ENCODE measurements around the gene DUSP2. TPM values are rescaled to one million over a fixed set of nuclear protein-coding genes. Genes with fewer than 3 reads are reported as not detected.

The DUSP2 gene
- total RNA-seq, 2 donors from 2014 or later = 6.0 to 9.2 TPM

DNA sequence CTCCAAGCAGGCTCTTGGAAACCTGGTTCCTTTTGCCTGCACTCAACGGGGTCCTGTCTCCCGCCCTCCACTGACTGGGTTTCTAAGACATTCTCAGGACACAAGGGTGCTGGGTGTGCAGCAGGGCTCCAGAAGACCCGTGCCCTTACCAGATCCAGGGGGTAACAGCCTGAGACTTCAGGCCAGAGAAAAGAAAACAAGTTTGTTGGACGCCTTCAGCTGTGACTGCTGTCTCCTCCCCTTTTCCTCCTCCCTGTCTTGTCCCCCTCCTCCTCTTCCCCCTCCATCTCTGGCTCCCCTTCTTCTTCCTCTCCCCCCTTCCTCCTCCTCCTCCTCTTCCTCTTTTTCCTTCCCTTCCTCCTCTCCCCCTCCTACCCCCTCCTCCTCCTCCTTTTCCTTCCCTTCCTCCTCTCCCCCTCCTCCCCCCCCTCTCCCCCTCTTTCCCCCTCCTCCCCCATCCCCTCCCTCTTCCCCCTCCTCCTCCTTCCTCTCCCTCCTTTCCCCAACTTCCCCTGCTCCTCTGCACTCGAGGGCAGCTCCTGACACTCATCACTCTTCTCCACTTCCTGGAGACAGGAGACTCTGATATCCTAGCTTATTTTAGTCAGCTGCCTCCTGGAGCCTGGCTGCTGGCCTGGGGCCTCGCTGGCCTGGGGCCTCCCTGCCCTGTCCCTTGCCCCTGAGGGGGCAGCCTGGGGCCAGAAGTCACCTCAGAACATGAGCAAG lies 41.3 kb downstream of the DUSP2 start:
- ATAC-seq (no peak), DNase-seq (peak in 3 of 4 donors; percentile 1 to 3 (median 2))
- Histone ChIP-seq H3K36me3 (replicated peaks in 1 of 2; ENCODE audit: insufficient read depth in 1 of 2, low read depth in 2 of 2) (no peaks in the 10 kb centered on the region), H3K27me3 (no peaks in the 10 kb centered on the region), H3K9me3 (peaks cover 0 to 13% (median 0%) of the 10 kb centered on the region in 3 donors), H3K27ac (no peak overlapping the region), H3K4me1 (no peaks in the 10 kb centered on the region), H3K4me3 (no peak overlapping the region)
- 44 to 59% methylated on average over 6 of the region's 6 CpGs for WGBS, 2 donors
- TF ChIP-seq POLR2A (IDR thresholded peaks at IDR 0.05) = no peak
- intact Hi-C loops (cut with DNase I) = no loop called here

DNA sequence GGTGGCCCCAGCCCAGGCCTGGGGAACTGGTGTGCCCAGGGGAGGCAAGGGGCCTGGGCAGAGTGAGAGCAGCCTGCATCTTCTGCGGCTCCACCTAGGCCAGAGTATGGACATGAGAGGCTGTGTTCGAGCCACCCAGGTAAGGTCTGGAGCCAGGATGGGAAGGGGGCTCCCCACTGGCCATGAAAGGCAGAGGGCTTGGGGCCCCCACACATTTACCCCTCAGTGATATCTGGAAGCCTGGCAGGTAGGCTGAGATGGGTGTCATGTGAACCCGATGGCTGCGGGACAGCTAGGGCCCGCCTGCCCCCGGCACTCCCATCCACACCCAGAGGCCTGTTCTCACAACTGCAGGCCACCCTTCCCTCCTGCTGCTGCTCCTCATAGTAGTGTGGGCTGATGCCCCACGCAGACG lies 42.0 kb downstream of the DUSP2 start:
- H3K27ac ChIP-seq = no peak overlapping the region
- H3K36me3 ChIP-seq (replicated peaks in 1 of 2; ENCODE audit: insufficient read depth in 1 of 2, low read depth in 2 of 2) = no peaks in the 10 kb centered on the region
- no peak overlapping the region for H3K4me3 ChIP-seq
- TF ChIP-seq POLR2A (IDR thresholded peaks at IDR 0.05) = no peak
- TF ChIP-seq, protein P1, sequence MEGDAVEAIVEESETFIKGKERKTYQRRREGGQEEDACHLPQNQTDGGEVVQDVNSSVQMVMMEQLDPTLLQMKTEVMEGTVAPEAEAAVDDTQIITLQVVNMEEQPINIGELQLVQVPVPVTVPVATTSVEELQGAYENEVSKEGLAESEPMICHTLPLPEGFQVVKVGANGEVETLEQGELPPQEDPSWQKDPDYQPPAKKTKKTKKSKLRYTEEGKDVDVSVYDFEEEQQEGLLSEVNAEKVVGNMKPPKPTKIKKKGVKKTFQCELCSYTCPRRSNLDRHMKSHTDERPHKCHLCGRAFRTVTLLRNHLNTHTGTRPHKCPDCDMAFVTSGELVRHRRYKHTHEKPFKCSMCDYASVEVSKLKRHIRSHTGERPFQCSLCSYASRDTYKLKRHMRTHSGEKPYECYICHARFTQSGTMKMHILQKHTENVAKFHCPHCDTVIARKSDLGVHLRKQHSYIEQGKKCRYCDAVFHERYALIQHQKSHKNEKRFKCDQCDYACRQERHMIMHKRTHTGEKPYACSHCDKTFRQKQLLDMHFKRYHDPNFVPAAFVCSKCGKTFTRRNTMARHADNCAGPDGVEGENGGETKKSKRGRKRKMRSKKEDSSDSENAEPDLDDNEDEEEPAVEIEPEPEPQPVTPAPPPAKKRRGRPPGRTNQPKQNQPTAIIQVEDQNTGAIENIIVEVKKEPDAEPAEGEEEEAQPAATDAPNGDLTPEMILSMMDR (IDR thresholded peaks at IDR 0.05) = no peak
- H3K9me3 ChIP-seq = peaks cover 0 to 13% (median 0%) of the 10 kb centered on the region in 3 donors
- no peaks in the 10 kb centered on the region for H3K4me1 ChIP-seq
- 72 to 87% methylated on average over 2 to 8 of the region's 8 CpGs for WGBS, 2 donors
- intact Hi-C loops (cut with DNase I) = no loop called here
- H3K27me3 ChIP-seq = no peaks in the 10 kb centered on the region
- ATAC-seq (no peak), DNase-seq (peak in 1 of 4 donors; percentile 4)

DNA sequence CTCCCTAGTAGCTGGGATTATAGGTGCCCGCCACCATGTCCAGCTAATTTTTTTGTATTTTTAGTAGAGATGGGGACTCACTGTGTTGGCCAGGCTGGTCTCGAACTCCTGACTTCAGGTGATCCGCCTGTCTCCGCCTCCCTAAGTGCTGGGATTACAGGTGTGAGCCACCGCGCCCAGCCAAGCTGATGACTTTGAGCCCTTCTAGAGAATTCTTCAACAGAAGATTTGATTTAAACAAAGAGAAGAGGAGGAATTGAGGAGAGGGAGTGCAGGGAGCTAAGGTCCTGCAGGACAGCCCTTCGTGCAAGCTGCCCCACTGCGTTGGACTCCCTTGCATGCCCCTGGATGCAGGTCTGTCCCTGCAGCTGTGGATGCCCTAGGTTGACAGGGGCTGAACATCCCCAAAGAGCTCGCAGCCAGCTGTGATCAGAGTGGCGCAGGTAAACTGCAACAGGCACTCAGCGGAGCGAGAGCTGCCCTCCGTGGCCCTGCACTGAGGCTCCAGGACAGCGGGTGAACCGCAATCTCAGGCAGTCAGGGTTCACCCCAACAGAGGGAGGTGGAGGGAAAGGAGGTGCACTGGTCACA lies 42.5 kb downstream of the DUSP2 start:
- TF ChIP-seq, protein P1 (IDR thresholded peaks at IDR 0.05) = no peak
- TF ChIP-seq POLR2A (IDR thresholded peaks at IDR 0.05) = no peak
- WGBS, 2 donors = 93 to 96% methylated on average over 13 to 15 of the region's 15 CpGs
- H3K4me3 ChIP-seq = no peak overlapping the region
- H3K27ac ChIP-seq = no peak overlapping the region
- intact Hi-C loops (cut with DNase I) = no loop called here
- H3K4me1 ChIP-seq = no peaks in the 10 kb centered on the region
- no peaks in the 10 kb centered on the region for H3K27me3 ChIP-seq
- ATAC-seq (no peak), DNase-seq (peak in 1 of 4 donors; percentile 7)
- H3K9me3 ChIP-seq = peaks cover 0 to 13% (median 0%) of the 10 kb centered on the region in 3 donors
- no peaks in the 10 kb centered on the region for H3K36me3 ChIP-seq (replicated peaks in 1 of 2; ENCODE audit: insufficient read depth in 1 of 2, low read depth in 2 of 2)

DNA sequence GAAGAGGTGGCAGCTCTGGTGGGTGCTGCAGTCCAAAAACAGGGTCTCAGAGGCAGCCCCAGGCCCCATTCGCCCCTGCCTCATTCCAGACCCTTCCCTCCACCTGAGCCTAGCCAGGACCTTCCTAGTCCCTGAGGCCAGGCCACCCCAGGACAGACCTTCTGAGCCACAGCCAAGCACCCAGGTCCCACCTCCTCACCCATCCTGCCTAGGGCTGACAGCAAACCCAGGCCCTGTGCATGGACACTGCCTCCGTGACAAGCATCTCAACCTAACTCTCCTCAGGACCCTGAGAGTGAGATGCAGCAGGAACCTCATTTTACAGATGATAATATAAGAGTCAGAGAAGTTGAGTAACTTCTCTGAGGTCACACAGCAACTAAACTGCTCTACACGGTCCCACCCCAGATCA lies 44.3 kb downstream of the DUSP2 start:
- Histone ChIP-seq H3K36me3 (replicated peaks in 1 of 2; ENCODE audit: insufficient read depth in 1 of 2, low read depth in 2 of 2) (no peaks in the 10 kb centered on the region), H3K9me3 (peaks cover 0 to 13% (median 0%) of the 10 kb centered on the region in 3 donors), H3K27ac (no peak overlapping the region), H3K27me3 (no peaks in the 10 kb centered on the region), H3K4me3 (no peak overlapping the region), H3K4me1 (no peaks in the 10 kb centered on the region)
- WGBS, 2 donors = 67 to 88% methylated on average over 3 of the region's 3 CpGs
- intact Hi-C loops (cut with DNase I) = no loop called here
- DNase-seq (peak in 2 of 4 donors; percentile 1 to 7), ATAC-seq (no peak)
- TF ChIP-seq POLR2A (IDR thresholded peaks at IDR 0.05) = no peak
- TF ChIP-seq, protein P1 (IDR thresholded peaks at IDR 0.05) = no peak

DNA sequence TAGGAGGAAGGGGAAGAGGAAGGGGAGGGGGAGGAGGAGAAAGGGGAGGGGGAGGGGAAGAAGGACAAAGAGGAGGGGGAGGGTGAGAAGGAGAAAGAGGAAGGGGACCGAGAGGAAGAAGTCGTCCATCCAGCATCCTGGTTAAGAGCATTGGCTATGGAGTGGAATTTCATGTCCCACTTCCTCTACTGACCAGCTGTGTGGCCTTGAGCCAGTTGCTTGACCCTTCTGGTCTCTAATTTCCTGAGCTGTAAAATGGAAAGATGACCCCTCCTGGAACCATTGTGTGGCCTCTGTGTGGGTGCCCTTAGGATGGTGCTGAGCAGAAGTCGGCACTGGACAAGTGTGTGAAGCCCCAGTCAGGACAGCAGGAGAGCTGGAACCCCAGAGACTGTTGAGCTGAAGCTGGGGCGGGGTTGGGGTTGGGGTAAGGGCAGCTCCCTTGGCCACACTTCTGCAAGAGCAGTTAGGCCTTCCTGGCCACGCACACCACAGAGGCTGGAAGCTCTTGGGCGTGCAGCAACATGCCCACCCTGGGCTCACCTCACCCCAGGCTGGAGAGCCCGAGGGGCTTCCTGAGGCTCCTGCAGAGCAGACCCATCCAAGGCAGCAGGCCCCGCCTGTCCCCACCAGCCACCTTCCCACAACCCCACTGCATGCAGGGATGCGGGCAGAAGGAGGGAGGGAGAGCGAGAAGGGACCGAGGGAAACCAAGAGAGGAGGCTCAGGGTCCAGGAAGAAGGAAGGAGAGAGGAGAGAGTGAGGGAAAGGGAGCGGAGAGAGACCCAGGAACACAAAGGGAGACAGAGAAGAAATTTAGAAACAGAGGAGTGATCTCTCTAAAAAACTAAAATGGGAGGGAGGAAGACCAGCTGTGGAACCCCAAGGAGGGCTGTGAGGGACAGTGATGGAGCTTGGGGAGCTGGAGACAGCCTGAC lies 45.1 kb downstream of the DUSP2 start:
- Histone ChIP-seq H3K27ac (no peak overlapping the region), H3K36me3 (replicated peaks in 1 of 2; ENCODE audit: insufficient read depth in 1 of 2, low read depth in 2 of 2) (no peaks in the 10 kb centered on the region), H3K4me3 (no peak overlapping the region), H3K27me3 (no peaks in the 10 kb centered on the region), H3K4me1 (no peaks in the 10 kb centered on the region), H3K9me3 (peaks cover 0 to 6% (median 0%) of the 10 kb centered on the region in 3 donors)
- DNase-seq (peak; percentile 1 to 7 (median 4)), ATAC-seq (no peak)
- intact Hi-C loops (cut with DNase I) = no loop called here
- WGBS, 2 donors = 61 to 76% methylated on average over 10 to 11 of the region's 12 CpGs
- TF ChIP-seq, protein P1 (IDR thresholded peaks at IDR 0.05) = no peak
- TF ChIP-seq POLR2A (IDR thresholded peaks at IDR 0.05) = no peak

All from body of pancreas (tissue), 4 donors.